Testis (tissue), 2 donors: ENCODE measurements around the gene ROBO4.

Experiments
- POLR2A ChIP-seq: fragments of 450-650 bp; IDR thresholded peaks from one replicate; pipeline ENCODE4 v1.6.1; 2017; ENCODE audit warnings: antibody characterized with exemption, mild to moderate bottlenecking, moderate library complexity
- TF ChIP-seq, protein P1 (sequence below), 3 experiments: fragments of 450-650 bp in 2 of 3; fragments of 200-600 bp in 1 of 3; sonication (generic) in 1 of 3; IDR thresholded peaks; one replicate each; pipeline ENCODE4 v1.5.1; 2016 to 2019; ENCODE audit warnings: antibody characterized with exemption in 3 of 3, mild to moderate bottlenecking in 2 of 3, moderate library complexity in 1 of 3

DNA sequence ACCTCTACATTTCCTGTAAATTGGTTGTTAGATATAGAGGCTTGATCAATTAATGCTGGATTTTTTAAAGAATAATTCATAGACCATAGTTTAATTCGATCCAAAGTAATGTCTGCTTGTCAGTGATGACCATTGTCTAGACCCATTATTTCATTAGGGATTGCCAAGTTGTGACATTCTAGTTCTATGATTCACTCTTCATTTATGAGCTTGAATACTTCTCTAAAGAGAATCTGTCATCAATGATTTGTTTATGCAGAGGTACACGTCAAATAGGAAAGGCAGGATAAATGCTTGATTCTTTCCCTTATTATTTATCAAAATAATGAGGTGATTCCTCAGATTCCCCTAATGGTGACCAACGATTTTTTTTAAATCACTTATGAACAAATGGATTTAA is 56.5 kb downstream of the ROBO4 start:
- TF ChIP-seq, protein P1, sequence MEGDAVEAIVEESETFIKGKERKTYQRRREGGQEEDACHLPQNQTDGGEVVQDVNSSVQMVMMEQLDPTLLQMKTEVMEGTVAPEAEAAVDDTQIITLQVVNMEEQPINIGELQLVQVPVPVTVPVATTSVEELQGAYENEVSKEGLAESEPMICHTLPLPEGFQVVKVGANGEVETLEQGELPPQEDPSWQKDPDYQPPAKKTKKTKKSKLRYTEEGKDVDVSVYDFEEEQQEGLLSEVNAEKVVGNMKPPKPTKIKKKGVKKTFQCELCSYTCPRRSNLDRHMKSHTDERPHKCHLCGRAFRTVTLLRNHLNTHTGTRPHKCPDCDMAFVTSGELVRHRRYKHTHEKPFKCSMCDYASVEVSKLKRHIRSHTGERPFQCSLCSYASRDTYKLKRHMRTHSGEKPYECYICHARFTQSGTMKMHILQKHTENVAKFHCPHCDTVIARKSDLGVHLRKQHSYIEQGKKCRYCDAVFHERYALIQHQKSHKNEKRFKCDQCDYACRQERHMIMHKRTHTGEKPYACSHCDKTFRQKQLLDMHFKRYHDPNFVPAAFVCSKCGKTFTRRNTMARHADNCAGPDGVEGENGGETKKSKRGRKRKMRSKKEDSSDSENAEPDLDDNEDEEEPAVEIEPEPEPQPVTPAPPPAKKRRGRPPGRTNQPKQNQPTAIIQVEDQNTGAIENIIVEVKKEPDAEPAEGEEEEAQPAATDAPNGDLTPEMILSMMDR (IDR thresholded peaks at IDR 0.05), result no peak
- no peak for TF ChIP-seq POLR2A
